GM12878 (cell line): Measurements from ENCODE around the gene MROH7. TPM values are rescaled to one million over a fixed set of nuclear protein-coding genes. Genes with fewer than 3 reads are reported as not detected.

Experiments used
- ATAC-seq: fragments of 200-7000 bp; cut with Tn5 transposase; 3 replicates; pipeline ENCODE4 v1.9.1; 2020; ENCODE audit warnings: mild to moderate bottlenecking, moderate library complexity
- BruUV-seq: library from RNA; stranded (reverse); fragments of 400-500 nt; replicated peaks from 2 replicates; lab custom pipeline; 2021; lab: Mats Ljungman, UMichigan
- CTCF ChIA-PET: fragments of 300-600 bp; sonication (Branson Sonifier 250); formaldehyde crosslinking; extraction: SDS; loops from one replicate; lab custom pipeline; 2021; ENCODE audit warnings: inconsistent platforms; lab: Yijun Ruan, JAX
- POLR2A ChIA-PET: fragments of 350-600 bp; formaldehyde crosslinking; extraction: SDS; loops from one replicate; lab custom pipeline; 2021; ENCODE audit warnings: inconsistent platforms; lab: Charles Lee
- RAD21 ChIA-PET: fragments of 300-600 bp; sonication (Branson Sonifier 250); formaldehyde crosslinking; loops from one replicate; lab custom pipeline; 2023; ENCODE audit warnings: antibody characterized with exemption; ENCODE audit not compliant: unreplicated experiment; lab: Charles Lee
- SMC1A ChIA-PET: fragments of 300-600 bp; sonication (Branson Sonifier 250); formaldehyde crosslinking; loops from one replicate; lab custom pipeline; 2023; ENCODE audit not compliant: unreplicated experiment, uncharacterized antibody; lab: Charles Lee
- DNase-seq: peaks from one replicate; pipeline ENCODE4 v3.0.0-alpha.2; 2011; ENCODE audit warnings: low read depth, low spot score
- FAIRE-seq: peaks from 3 replicates; lab custom pipeline; 2011; peaks lifted over from hg19 to GRCh38; lab: Jason Lieb, UNC
- H2AFZ ChIP-seq: 2 replicates; pipeline ENCODE4 v1.6.0; 2011; ENCODE audit warnings: low read depth, low read length, control low read depth; ENCODE audit not compliant: control insufficient read depth
- H3K27ac ChIP-seq: 2 replicates; pipeline ENCODE4 v1.5.1; 2011; ENCODE audit warnings: control low read depth; ENCODE audit not compliant: control insufficient read depth, insufficient read depth
- H3K27me3 ChIP-seq, 2 experiments: replicated peaks in 1 of 2; 2 replicates each; pipeline versions ENCODE4 v1.6.0 to v1.6.1; 2011; ENCODE audit warnings: low read length in 1 of 2; ENCODE audit not compliant: control insufficient read depth in 2 of 2, insufficient read depth in 2 of 2
- H3K36me3 ChIP-seq, 2 experiments: 2 replicates each; pipeline ENCODE4 v1.5.1; 2011; ENCODE audit warnings: low read length in 1 of 2; ENCODE audit not compliant: control insufficient read depth in 2 of 2, insufficient read depth in 2 of 2
- H3K4me1 ChIP-seq: 2 replicates; pipeline ENCODE4 v1.6.1; 2011; ENCODE audit warnings: mild to moderate bottlenecking, low read length, moderate library complexity, mixed read lengths; ENCODE audit not compliant: control insufficient read depth, insufficient read depth
- H3K4me2 ChIP-seq: 2 replicates; pipeline ENCODE4 v1.6.0; 2011; ENCODE audit warnings: control low read depth; ENCODE audit not compliant: control insufficient read depth, insufficient read depth
- H3K4me3 ChIP-seq: fragments of 200-600 bp; sonication (generic); 2 replicates; pipeline ENCODE4 v1.5.1; 2016
- H3K79me2 ChIP-seq: 2 replicates; pipeline ENCODE4 v1.6.0; 2011; ENCODE audit warnings: low read length; ENCODE audit not compliant: control insufficient read depth, insufficient read depth
- H3K9ac ChIP-seq: 2 replicates; pipeline ENCODE4 v1.8.0; 2011; ENCODE audit warnings: low read length, control low read depth, mixed read lengths; ENCODE audit not compliant: control insufficient read depth, insufficient read depth
- H3K9me3 ChIP-seq: replicated peaks from 3 replicates; pipeline ENCODE4 v1.5.1; 2011; ENCODE audit warnings: mild to moderate bottlenecking, low read length; ENCODE audit not compliant: control insufficient read depth, insufficient read depth
- H4K20me1 ChIP-seq: 2 replicates; pipeline ENCODE4 v1.6.0; 2011; ENCODE audit not compliant: control insufficient read depth, insufficient read depth
- BRCA1 ChIP-seq: IDR thresholded peaks from 2 replicates; pipeline ENCODE4 v1.6.1; 2011; ENCODE audit warnings: low read depth, low read length, improper control_type of control experiment
- CEBPZ ChIP-seq: fragments of 150-350 bp; IDR thresholded peaks from 2 replicates; pipeline ENCODE4 v1.6.1; 2016; ENCODE audit warnings: low read depth, low read length
- EGR1 ChIP-seq, 2 experiments: IDR thresholded peaks; 1 replicate in 1 of 2; 2 replicates in 1 of 2; pipeline ENCODE4 v1.6.1; 2011 to 2012; ENCODE audit warnings: low read depth in 2 of 2, low read length in 2 of 2, borderline replicate concordance in 1 of 2, mild to moderate bottlenecking in 1 of 2, moderate library complexity in 1 of 2
- GATAD2B ChIP-seq: fragments of 450-650 bp; conservative IDR thresholded peaks from 2 replicates; pipeline ENCODE4 v1.6.1; 2017; ENCODE audit warnings: low read depth, mild to moderate bottlenecking, moderate library complexity
- HDGF ChIP-seq: fragments of 450-650 bp; IDR thresholded peaks from 2 replicates; pipeline ENCODE4 v1.6.1; 2016; ENCODE audit warnings: antibody characterized with exemption
- JUND ChIP-seq: IDR thresholded peaks from 2 replicates; pipeline ENCODE4 v1.6.1; 2012; ENCODE audit warnings: low read depth, mild to moderate bottlenecking, low read length, improper control_type of control experiment, moderate library complexity
- KDM1A ChIP-seq: fragments of 200-600 bp; sonication (generic); IDR thresholded peaks from 2 replicates; pipeline ENCODE4 v1.6.1; 2016; ENCODE audit warnings: borderline replicate concordance
- MTA2 ChIP-seq: fragments of 450-650 bp; IDR thresholded peaks from 2 replicates; pipeline ENCODE4 v1.6.1; 2016; ENCODE audit warnings: low read depth, mild to moderate bottlenecking, moderate library complexity
- NRF1 ChIP-seq: conservative IDR thresholded peaks from 2 replicates; pipeline ENCODE4 v1.6.1; 2011; ENCODE audit warnings: mild to moderate bottlenecking, low read depth, low read length, improper control_type of control experiment
- ZNF217 ChIP-seq: fragments of 450-650 bp; IDR thresholded peaks from 2 replicates; pipeline ENCODE4 v1.6.1; 2017; ENCODE audit warnings: antibody characterized with exemption, mild to moderate bottlenecking
- whole genome bisulfite sequencing: methylation state at CpG from one replicate; pipeline ENCODE4 v1.1.6; 2016; ENCODE audit warnings: low lambda C conversion rate; ENCODE audit not compliant: insufficient replicate concordance, insufficient coverage; ENCODE audit errors: missing lambda C conversion rate; 5-methylcytosine and 5-hydroxymethylcytosine counted together
- in situ Hi-C: fragments of 300-500 bp; cut with MboI; formaldehyde crosslinking; loops from 9 replicates; pipeline ENCODE4 v1.14.3; 2018; ENCODE audit warnings: mixed read lengths
- intact Hi-C: fragments of 100-400 bp; cut with micrococcal nuclease; formaldehyde crosslinking; loops from one replicate; pipeline ENCODE4 v1.14.2; 2022; ENCODE audit not compliant: unreplicated experiment
- polyA plus RNA-seq, 11 experiments: library from polyadenylated mRNA; depleted of rRNA in 4 of 11; unstranded in 6 of 11; stranded (reverse) in 5 of 11; fragments of >200 nt; fragmentation: Nextera tagmentation in 4 of 11; fragmentation: Illumina TruSeq in 1 of 11; extraction: Ambion mirVana in 4 of 11; extraction: Trizol in 1 of 11; gene quantifications; 1 replicate in 1 of 11; 2 replicates in 10 of 11; pipeline versions ENCODE4 v1.2.1 to v1.2.3, GENCODE V29; 2011 to 2016; ENCODE audit warnings: inconsistent platforms in 2 of 11, missing spikeins in 2 of 11, low read depth in 1 of 11
- total RNA-seq, 4 experiments: library from RNA; depleted of rRNA in 3 of 4; stranded (reverse); fragments of >200 nt in 3 of 4; fragmentation: Illumina TruSeq in 1 of 4; extraction: Trizol in 1 of 4; gene quantifications; 2 replicates each; pipeline versions ENCODE4 v1.2.1 to v1.2.3, GENCODE V29; 2013 to 2021
- TF ChIP-seq, protein P1 (sequence below): IDR thresholded peaks from 2 replicates; pipeline ENCODE4 v1.6.1; 2012; ENCODE audit warnings: low read depth, low read length, improper control_type of control experiment
- TF ChIP-seq, protein P2 (sequence below): fragments of 450-650 bp; conservative IDR thresholded peaks from 2 replicates; pipeline ENCODE4 v1.6.1; 2017; ENCODE audit warnings: mild to moderate bottlenecking, moderate library complexity
- TF ChIP-seq, protein P3 (sequence below): IDR thresholded peaks from 2 replicates; pipeline ENCODE4 v1.6.1; 2012; ENCODE audit warnings: low read length, inconsistent platforms

MROH7 gene
- total and polyA plus RNA-seq, 10 of the 15 experiments (the other 5 are each of a cell fraction or from before 2014, with no cell fraction given), result 0.11 TPM; not detected in 9

GRCh38 chr1:54754486-54755285 is 113.1 kb downstream of the MROH7 start (continued):
- TF ChIP-seq, protein P1, sequence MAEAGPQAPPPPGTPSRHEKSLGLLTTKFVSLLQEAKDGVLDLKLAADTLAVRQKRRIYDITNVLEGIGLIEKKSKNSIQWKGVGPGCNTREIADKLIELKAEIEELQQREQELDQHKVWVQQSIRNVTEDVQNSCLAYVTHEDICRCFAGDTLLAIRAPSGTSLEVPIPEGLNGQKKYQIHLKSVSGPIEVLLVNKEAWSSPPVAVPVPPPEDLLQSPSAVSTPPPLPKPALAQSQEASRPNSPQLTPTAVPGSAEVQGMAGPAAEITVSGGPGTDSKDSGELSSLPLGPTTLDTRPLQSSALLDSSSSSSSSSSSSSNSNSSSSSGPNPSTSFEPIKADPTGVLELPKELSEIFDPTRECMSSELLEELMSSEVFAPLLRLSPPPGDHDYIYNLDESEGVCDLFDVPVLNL, result no peak
- TF ChIP-seq KDM1A (no peak), HDGF (no peak), JUND (no peak), BRCA1 (no peak), NRF1 (no peak)
- TF ChIP-seq, protein P2, sequence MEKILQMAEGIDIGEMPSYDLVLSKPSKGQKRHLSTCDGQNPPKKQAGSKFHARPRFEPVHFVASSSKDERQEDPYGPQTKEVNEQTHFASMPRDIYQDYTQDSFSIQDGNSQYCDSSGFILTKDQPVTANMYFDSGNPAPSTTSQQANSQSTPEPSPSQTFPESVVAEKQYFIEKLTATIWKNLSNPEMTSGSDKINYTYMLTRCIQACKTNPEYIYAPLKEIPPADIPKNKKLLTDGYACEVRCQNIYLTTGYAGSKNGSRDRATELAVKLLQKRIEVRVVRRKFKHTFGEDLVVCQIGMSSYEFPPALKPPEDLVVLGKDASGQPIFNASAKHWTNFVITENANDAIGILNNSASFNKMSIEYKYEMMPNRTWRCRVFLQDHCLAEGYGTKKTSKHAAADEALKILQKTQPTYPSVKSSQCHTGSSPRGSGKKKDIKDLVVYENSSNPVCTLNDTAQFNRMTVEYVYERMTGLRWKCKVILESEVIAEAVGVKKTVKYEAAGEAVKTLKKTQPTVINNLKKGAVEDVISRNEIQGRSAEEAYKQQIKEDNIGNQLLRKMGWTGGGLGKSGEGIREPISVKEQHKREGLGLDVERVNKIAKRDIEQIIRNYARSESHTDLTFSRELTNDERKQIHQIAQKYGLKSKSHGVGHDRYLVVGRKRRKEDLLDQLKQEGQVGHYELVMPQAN, result no peak

- ATAC-seq (no peak), DNase-seq (no peak), FAIRE-seq (no peak)
- ChIA-PET SMC1A (no interaction called here), CTCF (no interaction called here), POLR2A (no interaction called here), RAD21 (no interaction called here)
- Histone ChIP-seq H3K36me3 (peaks cover 2 to 7% of the 10 kb centered on the region in 2 experiments; a peak in 3 of 4 replicates), H3K4me2 (no peak overlapping the region), H3K27ac (no peak overlapping the region), H2AFZ (no peak overlapping the region), H3K79me2 (peaks cover 3% of the 10 kb centered on the region), H3K27me3 (no peaks in the 10 kb centered on the region), H3K9me3 (no peaks in the 10 kb centered on the region), H3K9ac (no peak overlapping the region), H3K4me1 (no peaks in the 10 kb centered on the region), H4K20me1 (no peaks in the 10 kb centered on the region), H3K4me3 (no peak overlapping the region)
- intact Hi-C loops (no loop called here), in situ Hi-C loops (no loop called here)
- WGBS, result 90% methylated on average over 9 of the region's 9 CpGs
- BruUV-seq, result no TSS peak
- no peak for TF ChIP-seq GATAD2B
- TF ChIP-seq CEBPZ, result no peak
- TF ChIP-seq, protein P3, sequence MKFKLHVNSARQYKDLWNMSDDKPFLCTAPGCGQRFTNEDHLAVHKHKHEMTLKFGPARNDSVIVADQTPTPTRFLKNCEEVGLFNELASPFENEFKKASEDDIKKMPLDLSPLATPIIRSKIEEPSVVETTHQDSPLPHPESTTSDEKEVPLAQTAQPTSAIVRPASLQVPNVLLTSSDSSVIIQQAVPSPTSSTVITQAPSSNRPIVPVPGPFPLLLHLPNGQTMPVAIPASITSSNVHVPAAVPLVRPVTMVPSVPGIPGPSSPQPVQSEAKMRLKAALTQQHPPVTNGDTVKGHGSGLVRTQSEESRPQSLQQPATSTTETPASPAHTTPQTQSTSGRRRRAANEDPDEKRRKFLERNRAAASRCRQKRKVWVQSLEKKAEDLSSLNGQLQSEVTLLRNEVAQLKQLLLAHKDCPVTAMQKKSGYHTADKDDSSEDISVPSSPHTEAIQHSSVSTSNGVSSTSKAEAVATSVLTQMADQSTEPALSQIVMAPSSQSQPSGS, result no peak
- TF ChIP-seq ZNF217, result no peak
- TF ChIP-seq EGR1 (IDR thresholded peaks at IDR 0.05; ENCODE audit: borderline replicate concordance in 1 of 2, low read depth in 2 of 2, low read length in 2 of 2), result no peak
- TF ChIP-seq MTA2, result no peak
Observed at GRCh38 chr1:54757833-54758232, 116.2 kb downstream of the MROH7 start.
